GM18858 (cell line): ENCODE measurements around the gene SLC30A7.
A peak's percentile ranks its signal among the peaks of the same experiment; 100 is the strongest.

ENCODE experiments used
- ATAC-seq: cut with Tn5 transposase; IDR thresholded peaks from one replicate; pipeline ENCODE4 v1.9.1; 2021; ENCODE audit not compliant: unreplicated experiment

Gene SLC30A7

DNA sequence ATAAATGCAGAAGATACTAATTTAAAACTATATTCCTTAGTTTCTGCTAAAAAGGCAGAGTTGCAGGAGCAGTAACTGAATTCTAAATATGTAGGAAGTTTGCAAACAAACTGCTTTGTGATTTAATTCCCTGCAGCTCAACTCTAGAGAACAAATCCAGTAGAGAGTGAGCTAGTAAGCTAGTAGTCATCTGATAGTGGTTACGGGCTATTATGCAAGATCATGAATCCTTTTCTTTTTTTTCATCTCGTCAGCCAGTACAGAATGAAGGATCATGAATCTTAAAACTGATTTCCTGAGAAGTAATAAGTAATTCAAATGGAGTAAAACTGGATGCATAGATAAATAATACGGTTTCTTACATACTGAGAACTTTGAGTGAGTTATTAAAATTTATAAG, 126.4 kb downstream of the SLC30A7 start:
- ATAC-seq, result no peak

- peak; percentile 17 for ATAC-seq
Observed at GRCh38 chr1:101025283-101025656, 129.4 kb downstream of the SLC30A7 start.

GRCh38 chr1:101025657-101026429, 130.0 kb downstream of the SLC30A7 start, which contains the start of gene DPH5:
DPH5 (minus strand) TSS chr1:101025784; CDS start chr1:101025443, 341 bp downstream.
- peak; percentile 61 for ATAC-seq

DNA sequence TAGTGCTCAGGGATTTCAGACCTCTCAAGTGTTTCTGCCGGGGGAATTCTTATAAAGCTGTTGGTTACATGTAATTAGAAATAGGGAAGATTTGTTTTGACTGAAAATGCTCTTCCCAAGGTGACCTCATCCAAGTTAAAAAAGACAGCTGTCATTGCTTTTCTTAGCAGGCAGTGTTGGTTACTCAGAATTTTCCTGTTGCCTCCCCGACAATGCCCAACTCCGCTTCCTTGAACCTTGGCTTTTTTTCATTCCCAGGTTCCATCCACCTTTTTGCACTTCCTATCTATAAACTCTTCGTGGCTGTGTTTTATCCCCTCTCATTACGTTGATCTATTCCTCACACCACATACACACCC, 130.5 kb downstream of the SLC30A7 start:
- ATAC-seq, result no peak

DNA sequence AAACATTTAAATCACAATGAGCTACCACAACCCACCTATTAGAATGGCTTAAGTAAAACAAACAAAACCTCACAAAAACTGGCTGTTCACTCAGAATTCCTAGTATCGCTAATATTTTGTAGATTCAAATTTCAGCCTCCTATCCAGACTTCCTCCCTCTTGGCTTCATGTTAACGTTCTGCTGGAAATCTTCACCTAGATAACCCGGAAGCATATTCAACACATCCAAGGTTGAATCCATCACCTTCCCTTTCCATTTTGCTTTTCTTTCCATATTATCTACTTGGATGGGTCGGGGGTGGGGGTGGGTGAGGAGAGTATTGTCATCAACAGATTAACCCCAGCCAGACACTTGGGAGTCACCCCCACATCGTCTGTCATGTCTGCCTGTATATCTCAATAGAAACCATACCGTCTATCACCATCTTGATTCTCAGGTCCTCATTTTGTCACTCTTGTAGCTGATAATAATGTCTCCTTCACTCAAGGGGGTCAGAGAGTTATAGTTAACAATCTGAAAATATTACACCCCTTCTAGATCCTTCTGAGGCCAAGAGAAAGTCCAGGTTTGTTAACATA, 131.4 kb downstream of the SLC30A7 start:
- ATAC-seq, result no peak

DNA sequence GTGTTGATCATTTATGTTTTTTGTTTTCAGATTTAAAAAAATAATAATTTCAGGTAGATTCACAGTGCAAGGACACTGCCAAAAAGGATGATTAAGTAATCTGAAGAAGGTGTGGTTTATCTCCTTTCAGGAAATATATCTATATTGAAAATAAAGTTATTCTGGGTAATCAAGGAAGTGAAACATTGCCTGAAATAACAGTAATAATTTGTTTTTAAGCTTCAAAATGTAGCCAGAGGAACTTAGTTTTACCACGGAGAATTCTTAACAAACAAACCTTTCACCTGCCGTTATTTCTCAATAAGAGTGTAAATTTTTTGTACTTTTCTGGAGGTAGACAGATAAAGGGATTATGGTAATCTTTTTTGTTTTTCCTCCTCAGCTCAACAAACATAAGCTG, 132.6 kb downstream of the SLC30A7 start:
- no peak for ATAC-seq

DNA sequence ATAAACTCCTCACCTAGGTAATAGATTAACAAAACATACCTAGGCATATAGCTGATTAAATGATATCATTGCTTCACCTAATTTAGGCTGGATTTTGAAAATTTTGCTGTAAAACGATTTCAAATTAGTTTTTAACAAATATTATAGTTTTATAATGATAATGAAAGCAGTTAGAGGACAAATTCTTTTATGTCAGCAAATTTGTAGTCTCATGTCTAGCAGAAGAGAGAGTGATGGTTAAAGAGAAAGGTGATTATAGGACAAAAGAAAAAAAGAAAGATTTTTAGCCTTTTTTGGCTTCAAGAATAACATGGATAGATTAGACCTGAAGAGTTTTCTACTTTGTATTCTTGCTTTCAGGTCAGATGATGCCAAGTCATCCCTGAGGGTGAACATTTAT, 133.3 kb downstream of the SLC30A7 start:
- ATAC-seq, result no peak

DNA sequence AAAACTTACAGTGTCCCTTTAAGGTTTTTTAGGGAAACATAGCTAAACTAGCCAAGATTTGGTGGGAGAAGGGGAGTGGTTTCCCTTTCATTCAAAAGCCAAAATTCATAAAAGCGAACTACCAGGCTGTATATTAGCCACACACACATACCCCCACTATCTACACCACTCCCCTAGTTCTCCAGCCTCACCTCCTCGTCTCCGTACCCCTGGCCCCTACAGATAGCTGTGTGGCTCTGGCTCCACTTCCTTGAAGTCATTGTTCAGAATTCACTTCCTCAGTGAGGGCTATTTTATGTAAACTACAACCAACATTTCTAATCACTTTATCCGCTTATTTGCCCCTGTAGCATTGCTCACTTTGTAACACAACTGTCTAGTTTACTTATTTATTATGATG, 135.0 kb downstream of the SLC30A7 start:
- ATAC-seq, result no peak
